ENCODE data around the gene CYTIP.

The CYTIP gene

GRCh38 chr2:157473581-157473980 is 29.7 kb upstream of the CYTIP start:
- TF ChIP-seq CTCF (conservative IDR thresholded peaks at IDR 0.05; ENCODE audit: low read depth, low read length), result no peak
- H3K4me3 ChIP-seq (ENCODE audit: low read length), result no peak overlapping the region
- no peak for DNase-seq (ENCODE audit: low read depth)

GRCh38 chr2:157471078-157471477 is 27.2 kb upstream of the CYTIP start:
- no peak for TF ChIP-seq CTCF (conservative IDR thresholded peaks at IDR 0.05; ENCODE audit: low read depth, low read length)
- no peak for DNase-seq (ENCODE audit: low read depth)
- H3K4me3 ChIP-seq (ENCODE audit: low read length), result no peak overlapping the region

DNA sequence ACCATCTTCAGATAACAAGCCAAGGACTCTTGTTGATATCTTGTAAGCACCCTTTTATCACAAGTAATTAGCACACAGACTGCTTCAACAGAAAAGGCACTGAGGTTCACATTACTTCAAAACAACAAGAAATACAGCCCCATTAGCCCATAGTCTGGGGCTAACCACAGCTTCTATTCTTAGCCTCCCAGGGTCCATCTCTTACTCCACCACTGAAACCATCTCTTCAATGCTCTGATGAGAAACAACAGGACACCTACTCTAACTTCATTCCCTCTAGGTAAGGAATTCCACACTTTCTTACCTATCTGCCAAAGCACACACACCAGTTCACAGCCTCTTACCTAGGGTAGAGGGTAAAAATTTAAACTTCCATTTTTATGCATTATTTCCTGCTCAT is 26.4 kb upstream of the CYTIP start:
- no peak for DNase-seq (ENCODE audit: low read depth)
- TF ChIP-seq CTCF (conservative IDR thresholded peaks at IDR 0.05; ENCODE audit: low read depth, low read length), result no peak
- H3K4me3 ChIP-seq (ENCODE audit: low read length), result no peak overlapping the region

DNA sequence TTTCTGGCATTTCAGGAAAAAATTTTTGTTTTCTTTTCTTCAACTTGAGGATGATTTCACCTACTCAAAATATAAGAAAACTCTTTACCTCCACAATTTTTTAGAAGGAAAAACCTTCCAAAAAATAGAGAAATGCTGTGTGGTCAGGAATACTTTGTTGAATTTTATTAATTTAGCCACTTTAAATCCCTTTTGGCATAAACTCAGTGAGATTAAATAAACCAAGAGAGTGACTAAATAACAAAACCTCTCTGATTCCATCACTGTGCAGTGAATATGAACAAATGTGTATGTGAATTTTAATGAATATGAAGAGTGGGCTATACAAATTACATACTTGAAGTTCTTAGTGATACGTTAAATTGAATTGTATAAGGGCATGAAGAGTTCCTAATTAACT is 25.8 kb upstream of the CYTIP start:
- no peak for TF ChIP-seq CTCF (conservative IDR thresholded peaks at IDR 0.05; ENCODE audit: low read depth, low read length)
- H3K4me3 ChIP-seq (ENCODE audit: low read length), result no peak overlapping the region
- DNase-seq (ENCODE audit: low read depth), result no peak

- H3K4me3 ChIP-seq (ENCODE audit: low read length), result no peak overlapping the region
- no peak for DNase-seq (ENCODE audit: low read depth)
Measured at GRCh38 chr2:157468931-157469708, 25.2 kb upstream of the CYTIP start.

DNA sequence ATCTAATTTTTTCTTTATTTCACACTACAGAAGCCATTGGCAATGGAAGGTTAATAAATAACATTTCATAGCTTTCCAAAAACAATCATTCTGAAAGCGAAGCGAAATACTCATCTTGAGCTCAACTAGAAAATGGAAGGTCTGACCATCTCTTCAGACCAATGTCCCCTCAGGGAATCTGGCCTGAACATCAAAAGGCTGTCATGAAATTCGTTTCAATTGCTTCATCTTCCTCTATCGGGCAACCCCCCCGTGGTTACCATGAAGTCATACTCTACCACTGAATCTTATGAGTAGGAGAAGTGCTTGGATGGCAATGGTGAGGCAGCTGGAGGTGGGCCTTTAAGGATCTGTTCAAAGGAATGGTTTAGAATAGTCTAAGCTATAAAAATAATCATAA is 22.9 kb upstream of the CYTIP start:
- H3K4me3 ChIP-seq (ENCODE audit: low read length), result no peak overlapping the region
- DNase-seq (ENCODE audit: low read depth), result no peak
- no peak for TF ChIP-seq CTCF (conservative IDR thresholded peaks at IDR 0.05; ENCODE audit: low read depth, low read length)

More at GRCh38 chr2:157468931-157469708, 25.2 kb upstream of the CYTIP start:
- TF ChIP-seq CTCF (conservative IDR thresholded peaks at IDR 0.05; ENCODE audit: low read depth, low read length), result no peak

- no peak for TF ChIP-seq CTCF (conservative IDR thresholded peaks at IDR 0.05; ENCODE audit: low read depth, low read length)
- DNase-seq (ENCODE audit: low read depth), result no peak
- no peak overlapping the region for H3K4me3 ChIP-seq (ENCODE audit: low read length)
Measured at GRCh38 chr2:157465554-157465953, 21.7 kb upstream of the CYTIP start.
